Peyer's patch (tissue), 4 donors: ENCODE data around the gene STEAP4. TPM values are rescaled to one million over a fixed set of nuclear protein-coding genes. Genes with fewer than 3 reads are reported as not detected.
A peak's percentile ranks its signal among the peaks of the same experiment; 100 is the strongest.

Source experiments
- DNase-seq, 3 donors: peaks; one replicate each; pipeline ENCODE4 v3.0.0-alpha.2; 2017 to 2019
- H3K27ac ChIP-seq, 4 donors: fragments of 200-600 bp; sonication (generic); one replicate each; pipeline ENCODE4 v1.5.1; 2016 to 2019
- H3K27me3 ChIP-seq, 2 donors: fragments of 200-600 bp; sonication (generic); one replicate each; pipeline ENCODE4 v1.5.1; 2019
- H3K36me3 ChIP-seq, 3 donors: fragments of 200-600 bp; sonication (generic); one replicate each; pipeline ENCODE4 v1.5.1; 2016 to 2019
- H3K4me1 ChIP-seq, 4 donors: fragments of 200-600 bp; sonication (generic); one replicate each; pipeline ENCODE4 v1.5.1; 2016 to 2019
- H3K4me3 ChIP-seq, 4 donors: fragments of 200-600 bp; sonication (generic); 1 replicate in 3 of 4; 2 replicates in 1 of 4; pipeline ENCODE4 v1.5.1; 2016 to 2019; ENCODE audit warnings: mild to moderate bottlenecking in 1 of 4
- H3K9me3 ChIP-seq, 4 donors: fragments of 200-600 bp; sonication (generic); one replicate each; pipeline ENCODE4 v1.5.1; 2016 to 2019; ENCODE audit warnings: mild to moderate bottlenecking in 1 of 4
- CTCF ChIP-seq, 6 experiments: fragments of 450-650 bp in 4 of 6; fragments of 200-600 bp in 2 of 6; sonication (generic) in 1 of 6; IDR thresholded peaks; one replicate each; pipeline ENCODE4 v1.5.1; 2017 to 2019; ENCODE audit warnings: antibody characterized with exemption in 6 of 6, mild to moderate bottlenecking in 3 of 6, moderate library complexity in 1 of 6
- POLR2A ChIP-seq, 2 donors: fragments of 450-650 bp; IDR thresholded peaks; one replicate each; pipeline ENCODE4 v1.5.1; 2017; ENCODE audit warnings: antibody characterized with exemption in 2 of 2, mild to moderate bottlenecking in 2 of 2, moderate library complexity in 2 of 2
- total RNA-seq, 4 donors: library from RNA; depleted of rRNA; stranded (reverse); fragments of >200 nt; gene quantifications; one replicate each; pipeline ENCODE4 v1.1.0, GENCODE V29; 2016

STEAP4 gene
- total RNA-seq, 4 donors from 2014 or later = 1.9 to 16.5 (median 5.1) TPM

- Histone ChIP-seq H3K9me3 (peaks cover 0 to 5% (median 0%) of the 10 kb centered on the region in 4 donors), H3K27me3 (no peaks in the 10 kb centered on the region), H3K4me3 (no peak overlapping the region), H3K36me3 (no peaks in the 10 kb centered on the region), H3K4me1 (no peaks in the 10 kb centered on the region), H3K27ac (no peak overlapping the region)
- DNase-seq = no peak
- no peak for TF ChIP-seq CTCF (IDR thresholded peaks at IDR 0.05)
- TF ChIP-seq POLR2A (IDR thresholded peaks at IDR 0.05) = no peak
Measured at GRCh38 chr7:88254721-88255424, 51.8 kb downstream of the STEAP4 start.

- H3K27ac ChIP-seq = no peak overlapping the region
- no peak overlapping the region for H3K4me3 ChIP-seq
- H3K27me3 ChIP-seq = no peaks in the 10 kb centered on the region
- no peak for DNase-seq
- H3K36me3 ChIP-seq = no peaks in the 10 kb centered on the region
- no peaks in the 10 kb centered on the region for H3K4me1 ChIP-seq
- TF ChIP-seq CTCF (IDR thresholded peaks at IDR 0.05) = no peak
- no peak for TF ChIP-seq POLR2A (IDR thresholded peaks at IDR 0.05)
- H3K9me3 ChIP-seq = peaks cover 0 to 5% (median 0%) of the 10 kb centered on the region in 4 donors
Measured at GRCh38 chr7:88253640-88254039, 53.1 kb downstream of the STEAP4 start.

- no peaks in the 10 kb centered on the region for H3K36me3 ChIP-seq
- H3K27me3 ChIP-seq = no peaks in the 10 kb centered on the region
- no peak for DNase-seq
- H3K4me1 ChIP-seq = no peaks in the 10 kb centered on the region
- TF ChIP-seq POLR2A (IDR thresholded peaks at IDR 0.05) (no peak), CTCF (IDR thresholded peaks at IDR 0.05) (no peak)
- H3K4me3 ChIP-seq = no peak overlapping the region
- no peak overlapping the region for H3K27ac ChIP-seq
- no peaks in the 10 kb centered on the region for H3K9me3 ChIP-seq
Measured at GRCh38 chr7:88244258-88244657, 62.4 kb downstream of the STEAP4 start.

GRCh38 chr7:88243345-88243909 lies 63.3 kb downstream of the STEAP4 start:
- no peak for DNase-seq

GRCh38 chr7:88239852-88240251 lies 66.8 kb downstream of the STEAP4 start:
- no peaks in the 10 kb centered on the region for H3K36me3 ChIP-seq
- DNase-seq = no peak
- no peak overlapping the region for H3K4me3 ChIP-seq

More at GRCh38 chr7:88243345-88243909, 63.3 kb downstream of the STEAP4 start:
- H3K4me3 ChIP-seq = no peak overlapping the region
- H3K4me1 ChIP-seq = no peaks in the 10 kb centered on the region
- TF ChIP-seq POLR2A (IDR thresholded peaks at IDR 0.05) = no peak
- peak in 5 of 6 experiments; percentile 47 to 85 (median 79) for TF ChIP-seq CTCF (IDR thresholded peaks at IDR 0.05)
- no peak overlapping the region for H3K27ac ChIP-seq
- no peaks in the 10 kb centered on the region for H3K36me3 ChIP-seq
- no peaks in the 10 kb centered on the region for H3K9me3 ChIP-seq
- H3K27me3 ChIP-seq = no peaks in the 10 kb centered on the region

More at GRCh38 chr7:88239852-88240251, 66.8 kb downstream of the STEAP4 start:
- no peak for TF ChIP-seq CTCF (IDR thresholded peaks at IDR 0.05)
- TF ChIP-seq POLR2A (IDR thresholded peaks at IDR 0.05) = no peak
- no peaks in the 10 kb centered on the region for H3K9me3 ChIP-seq
- no peaks in the 10 kb centered on the region for H3K27me3 ChIP-seq
- H3K4me1 ChIP-seq = no peaks in the 10 kb centered on the region
- no peak overlapping the region for H3K27ac ChIP-seq
